ENCODE measurements around the gene FGF14.

FGF14 gene

DNA sequence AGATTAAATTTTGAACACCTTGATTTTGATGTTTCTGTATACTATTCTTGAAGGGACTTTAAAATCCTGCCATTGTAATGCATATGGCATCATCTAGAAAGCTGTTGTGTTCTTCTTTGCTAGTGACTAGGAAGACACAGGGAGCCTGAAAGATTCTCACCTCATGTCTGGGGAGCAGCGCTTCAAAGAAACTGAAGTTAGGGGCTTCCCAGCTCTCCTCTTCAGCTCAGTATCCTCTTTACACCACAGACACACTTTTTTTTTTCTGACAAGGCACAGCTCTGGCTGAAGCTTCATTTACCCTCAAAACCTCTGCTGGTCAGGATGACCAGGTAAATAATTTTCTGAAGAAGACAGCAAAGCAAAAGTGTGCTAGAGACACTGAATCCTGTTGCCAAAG is 693.7 kb downstream of the FGF14 start:
- TF ChIP-seq, protein P1, sequence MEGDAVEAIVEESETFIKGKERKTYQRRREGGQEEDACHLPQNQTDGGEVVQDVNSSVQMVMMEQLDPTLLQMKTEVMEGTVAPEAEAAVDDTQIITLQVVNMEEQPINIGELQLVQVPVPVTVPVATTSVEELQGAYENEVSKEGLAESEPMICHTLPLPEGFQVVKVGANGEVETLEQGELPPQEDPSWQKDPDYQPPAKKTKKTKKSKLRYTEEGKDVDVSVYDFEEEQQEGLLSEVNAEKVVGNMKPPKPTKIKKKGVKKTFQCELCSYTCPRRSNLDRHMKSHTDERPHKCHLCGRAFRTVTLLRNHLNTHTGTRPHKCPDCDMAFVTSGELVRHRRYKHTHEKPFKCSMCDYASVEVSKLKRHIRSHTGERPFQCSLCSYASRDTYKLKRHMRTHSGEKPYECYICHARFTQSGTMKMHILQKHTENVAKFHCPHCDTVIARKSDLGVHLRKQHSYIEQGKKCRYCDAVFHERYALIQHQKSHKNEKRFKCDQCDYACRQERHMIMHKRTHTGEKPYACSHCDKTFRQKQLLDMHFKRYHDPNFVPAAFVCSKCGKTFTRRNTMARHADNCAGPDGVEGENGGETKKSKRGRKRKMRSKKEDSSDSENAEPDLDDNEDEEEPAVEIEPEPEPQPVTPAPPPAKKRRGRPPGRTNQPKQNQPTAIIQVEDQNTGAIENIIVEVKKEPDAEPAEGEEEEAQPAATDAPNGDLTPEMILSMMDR (IDR thresholded peaks at IDR 0.05): no peak
- no peak for TF ChIP-seq ZFX (IDR thresholded peaks at IDR 0.05; ENCODE audit: borderline replicate concordance)
- no peak overlapping the region for H3K27ac ChIP-seq

DNA sequence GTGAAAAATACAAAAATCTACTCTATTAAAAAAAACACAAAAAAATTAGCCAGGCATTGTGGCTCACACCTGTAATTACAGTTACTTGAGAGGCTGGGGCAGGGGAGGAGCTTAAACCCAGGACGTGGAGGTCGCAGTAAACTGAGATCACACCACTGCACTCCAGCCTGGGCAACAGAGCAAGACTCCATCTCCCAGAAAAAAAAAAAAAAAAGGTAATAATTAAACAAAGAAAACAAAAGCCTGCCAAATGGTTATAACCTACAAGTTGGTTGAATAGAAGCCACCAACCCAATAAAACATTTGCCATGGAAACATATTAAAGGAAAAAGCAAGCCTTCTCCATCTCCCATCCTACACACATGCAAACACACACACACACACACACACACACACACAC is 694.2 kb downstream of the FGF14 start:
- no peak overlapping the region for H3K27ac ChIP-seq
- TF ChIP-seq, protein P1 (IDR thresholded peaks at IDR 0.05): no peak
- TF ChIP-seq ZFX (IDR thresholded peaks at IDR 0.05; ENCODE audit: borderline replicate concordance): no peak

DNA sequence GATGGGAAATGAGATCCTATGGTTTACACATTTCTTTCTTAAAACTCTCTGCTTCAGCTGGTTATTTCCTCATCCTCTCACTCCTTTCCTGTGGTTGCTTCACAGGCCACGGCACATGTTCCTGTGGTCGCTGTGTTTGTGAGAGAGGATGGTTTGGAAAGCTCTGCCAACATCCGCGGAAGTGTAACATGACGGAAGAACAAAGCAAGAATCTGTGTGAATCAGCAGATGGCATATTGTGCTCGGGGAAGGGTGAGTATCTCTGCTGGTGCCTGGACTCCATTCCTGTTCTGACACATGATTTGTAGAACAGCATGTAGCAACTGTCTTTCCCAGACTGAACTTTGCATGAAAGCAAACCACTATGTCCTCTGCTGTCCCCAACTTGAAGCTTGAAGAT is 695.2 kb downstream of the FGF14 start:
- TF ChIP-seq ZFX (IDR thresholded peaks at IDR 0.05; ENCODE audit: borderline replicate concordance): no peak
- TF ChIP-seq, protein P1 (IDR thresholded peaks at IDR 0.05): no peak
- H3K27ac ChIP-seq: no peak overlapping the region

DNA sequence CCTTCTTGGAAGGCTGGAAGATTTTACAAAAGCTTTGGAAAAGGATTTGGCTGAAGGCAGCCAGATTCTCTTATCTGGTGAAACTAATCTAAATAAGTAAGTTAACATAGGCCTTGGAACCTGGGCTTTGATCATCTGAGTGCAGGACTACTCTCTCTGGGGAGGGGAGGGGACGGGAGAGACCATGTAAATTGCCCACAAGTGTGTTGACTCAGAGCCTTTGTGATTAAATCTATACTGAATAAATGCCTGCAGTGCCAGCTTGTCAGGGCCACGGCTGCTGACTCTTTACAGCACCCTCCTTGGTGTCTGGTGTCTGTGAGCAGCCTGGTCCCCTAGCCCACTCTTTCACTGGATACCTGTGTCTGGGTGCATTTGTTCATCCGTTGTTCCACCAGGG is 698.0 kb downstream of the FGF14 start:
- no peak overlapping the region for H3K27ac ChIP-seq
- TF ChIP-seq ZFX (IDR thresholded peaks at IDR 0.05; ENCODE audit: borderline replicate concordance): no peak
- TF ChIP-seq, protein P1 (IDR thresholded peaks at IDR 0.05): no peak

DNA sequence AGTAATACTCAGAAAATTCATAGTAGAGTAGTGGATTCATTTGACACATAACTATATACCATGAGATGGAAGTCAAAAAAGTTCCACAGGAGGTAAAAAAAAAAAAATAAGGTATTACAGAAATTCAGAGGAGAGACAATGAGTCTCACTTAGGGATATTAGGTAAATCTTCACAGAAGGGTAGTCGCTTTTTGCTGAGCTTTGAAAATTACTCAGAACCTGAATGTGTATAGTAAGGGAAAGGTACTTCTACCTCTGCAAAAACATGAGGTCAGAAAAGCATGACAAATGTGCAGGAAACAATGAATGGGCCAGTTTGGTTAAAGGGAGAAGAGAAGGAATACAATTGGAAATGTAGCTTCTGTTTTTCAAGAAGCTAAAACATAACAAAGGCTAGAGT is 698.8 kb downstream of the FGF14 start:
- no peak overlapping the region for H3K27ac ChIP-seq
- TF ChIP-seq, protein P1 (IDR thresholded peaks at IDR 0.05): no peak
- no peak for TF ChIP-seq ZFX (IDR thresholded peaks at IDR 0.05; ENCODE audit: borderline replicate concordance)

DNA sequence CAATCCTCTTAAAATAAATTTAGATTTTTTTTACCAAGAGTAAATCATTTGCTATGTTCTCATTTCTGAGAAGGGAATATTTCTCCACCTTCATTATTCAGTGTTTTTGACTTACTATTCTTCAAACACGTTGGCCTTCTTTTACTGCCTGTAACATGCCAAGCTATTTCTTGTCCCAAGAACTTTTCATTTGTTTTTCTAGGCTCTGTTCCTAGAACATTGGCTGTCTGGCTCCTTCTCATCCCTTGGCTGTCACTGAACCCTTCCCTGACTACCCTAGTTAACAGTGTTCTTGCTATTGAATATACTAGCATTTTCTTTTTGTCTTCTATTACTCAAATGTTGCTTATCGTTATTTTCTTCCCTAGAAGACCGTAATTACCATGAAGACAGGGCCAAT is 701.2 kb downstream of the FGF14 start:
- TF ChIP-seq ZFX (IDR thresholded peaks at IDR 0.05; ENCODE audit: borderline replicate concordance): no peak
- TF ChIP-seq, protein P1 (IDR thresholded peaks at IDR 0.05): no peak
- no peak overlapping the region for H3K27ac ChIP-seq

DNA sequence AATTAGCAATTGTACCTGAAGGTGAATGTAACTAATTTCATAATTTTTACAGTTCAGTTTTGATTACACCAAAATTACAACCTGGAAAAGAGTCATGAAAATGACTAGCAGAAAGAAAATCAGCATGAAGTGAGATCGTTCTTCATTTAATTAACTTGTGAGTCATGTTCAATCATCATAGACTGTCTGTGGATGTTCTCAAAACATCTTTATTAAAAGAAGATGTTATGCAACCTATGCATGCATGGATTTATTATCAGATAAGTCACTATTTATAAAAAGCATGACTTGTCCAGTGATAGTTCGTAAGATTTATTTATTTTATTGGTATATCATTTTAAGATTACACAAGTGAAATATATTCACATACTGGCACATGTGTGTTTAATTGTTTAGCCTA is 703.4 kb downstream of the FGF14 start:
- TF ChIP-seq, protein P1 (IDR thresholded peaks at IDR 0.05): no peak
- TF ChIP-seq ZFX (IDR thresholded peaks at IDR 0.05; ENCODE audit: borderline replicate concordance): no peak

More for the DNA sequence above, 703.4 kb downstream of the FGF14 start:
- H3K27ac ChIP-seq: no peak overlapping the region

Measured in 22Rv1 (cell line).